ENCODE results near the gene ZNF322. TPM values are rescaled to one million over a fixed set of nuclear protein-coding genes. Genes with fewer than 3 reads are reported as not detected.

ZNF322 gene
- polyA plus RNA-seq, 1 donor, result 24.8 TPM

DNA sequence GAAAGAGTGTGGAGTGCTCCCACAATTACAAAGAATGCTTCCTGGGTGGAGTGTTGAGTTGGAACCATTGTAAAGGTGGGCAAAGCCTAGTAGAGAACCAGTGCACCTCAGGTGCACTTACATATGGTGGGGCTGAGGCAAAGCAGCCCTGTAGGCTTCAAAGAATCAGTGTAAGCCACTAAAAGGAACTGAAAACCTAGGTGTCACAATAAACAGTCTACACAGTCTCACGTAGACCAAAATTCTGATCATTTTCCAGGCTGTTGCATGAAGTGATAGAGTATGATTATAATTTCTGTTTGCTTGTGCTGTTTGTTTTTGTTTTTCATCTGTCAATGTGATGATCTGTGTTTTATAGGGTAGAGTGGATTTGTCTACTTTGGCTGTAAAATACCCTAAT, 60.0 kb downstream of the ZNF322 start:
- WGBS (ENCODE audit: insufficient coverage, low lambda C conversion rate), result no CpG with 5 or more reads among the region's 1 CpG
- H3K9me3 ChIP-seq (ENCODE audit: control insufficient read depth, low read depth, low read length), result no peaks in the 10 kb centered on the region
- peaks cover 20% of the 10 kb centered on the region for H3K36me3 ChIP-seq (ENCODE audit: control insufficient read depth, insufficient read depth, low read length)
- peaks cover 4% of the 10 kb centered on the region for H3K27me3 ChIP-seq (ENCODE audit: control insufficient read depth, insufficient read depth, low read length)
- peaks cover 9% of the 10 kb centered on the region for H3K4me1 ChIP-seq (ENCODE audit: control insufficient read depth, insufficient read depth, low read length)
- no peak overlapping the region for H3K4me3 ChIP-seq (ENCODE audit: low read length)
- no peak for DNase-seq
- H3K27ac ChIP-seq (ENCODE audit: low read length), result no peak overlapping the region

DNA sequence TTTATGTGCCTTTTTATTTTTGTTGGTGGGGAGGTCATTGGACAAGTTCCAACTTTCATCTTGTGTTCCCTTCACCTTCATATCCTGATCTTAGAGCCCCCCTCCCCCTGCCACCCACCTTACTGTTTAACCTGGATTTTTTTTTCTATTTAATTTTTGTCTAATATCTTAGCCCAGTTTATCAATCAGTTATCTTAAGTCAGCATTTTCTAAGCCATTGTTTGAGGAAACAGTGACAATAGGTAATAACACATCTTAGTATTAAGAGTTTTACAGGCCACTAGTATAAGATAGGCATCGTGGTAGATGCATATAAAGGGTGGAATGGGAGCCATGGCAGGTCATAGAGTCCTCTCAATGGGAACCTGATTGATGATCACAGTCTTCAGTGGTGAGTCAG, 60.4 kb downstream of the ZNF322 start:
- Histone ChIP-seq H3K4me3 (ENCODE audit: low read length) (no peak overlapping the region), H3K9me3 (ENCODE audit: control insufficient read depth, low read depth, low read length) (no peaks in the 10 kb centered on the region), H3K27ac (ENCODE audit: low read length) (no peak overlapping the region), H3K27me3 (ENCODE audit: control insufficient read depth, insufficient read depth, low read length) (peaks cover 7% of the 10 kb centered on the region), H3K36me3 (ENCODE audit: control insufficient read depth, insufficient read depth, low read length) (peaks cover 20% of the 10 kb centered on the region), H3K4me1 (ENCODE audit: control insufficient read depth, insufficient read depth, low read length) (peaks cover 9% of the 10 kb centered on the region)
- no CpG with 5 or more reads among the region's 1 CpG for WGBS (ENCODE audit: insufficient coverage, low lambda C conversion rate)
- no peak for DNase-seq

DNA sequence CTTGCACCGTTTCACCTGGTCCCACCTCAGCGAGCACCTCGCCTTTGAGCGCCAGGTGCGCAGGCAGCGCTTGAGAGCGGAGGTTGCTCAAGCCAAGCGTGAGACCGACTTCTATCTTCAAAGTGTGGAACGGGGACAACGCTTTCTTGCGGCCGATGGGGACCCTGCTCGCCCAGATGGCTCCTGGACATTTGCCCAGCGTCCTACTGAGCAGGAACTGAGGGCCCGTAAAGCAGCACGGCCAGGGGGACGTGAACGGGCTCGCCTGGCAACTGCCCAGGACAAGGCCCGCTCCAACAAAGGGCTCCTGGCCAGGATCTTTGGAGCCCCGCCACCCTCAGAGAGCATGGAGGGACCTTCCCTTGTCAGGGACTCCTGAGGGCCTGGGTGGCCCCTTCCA, 61.3 kb downstream of the ZNF322 start:
- peaks cover 16% of the 10 kb centered on the region for H3K27me3 ChIP-seq (ENCODE audit: control insufficient read depth, insufficient read depth, low read length)
- H3K4me3 ChIP-seq (ENCODE audit: low read length), result no peak overlapping the region
- no peak overlapping the region for H3K27ac ChIP-seq (ENCODE audit: low read length)
- no CpG with 5 or more reads among the region's 22 CpGs for WGBS (ENCODE audit: insufficient coverage, low lambda C conversion rate)
- no peaks in the 10 kb centered on the region for H3K9me3 ChIP-seq (ENCODE audit: control insufficient read depth, low read depth, low read length)
- H3K4me1 ChIP-seq (ENCODE audit: control insufficient read depth, insufficient read depth, low read length), result peaks cover 9% of the 10 kb centered on the region
- H3K36me3 ChIP-seq (ENCODE audit: control insufficient read depth, insufficient read depth, low read length), result peaks cover 20% of the 10 kb centered on the region
- DNase-seq, result no peak

DNA sequence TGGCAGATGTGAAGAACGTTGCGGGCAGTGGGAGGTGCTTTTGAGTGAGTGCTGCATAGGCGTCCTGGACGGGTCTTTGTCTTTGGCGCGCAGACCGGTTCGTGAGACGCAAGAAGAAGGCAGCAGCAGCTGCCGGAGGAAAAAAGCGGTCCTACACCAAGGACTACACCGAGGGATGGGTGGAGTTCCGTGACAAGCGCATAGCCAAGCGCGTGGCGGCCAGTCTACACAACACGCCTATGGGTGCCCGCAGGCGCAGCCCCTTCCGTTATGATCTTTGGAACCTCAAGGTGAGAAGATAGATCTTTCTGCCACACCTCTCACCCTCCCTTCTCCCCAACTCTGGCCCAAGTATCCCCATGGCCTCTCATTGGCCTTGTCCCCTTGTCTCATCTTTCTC, 61.7 kb downstream of the ZNF322 start:
- no peak for DNase-seq
- no CpG with 5 or more reads among the region's 21 CpGs for WGBS (ENCODE audit: insufficient coverage, low lambda C conversion rate)
- Histone ChIP-seq H3K4me1 (ENCODE audit: control insufficient read depth, insufficient read depth, low read length) (peaks cover 9% of the 10 kb centered on the region), H3K27me3 (ENCODE audit: control insufficient read depth, insufficient read depth, low read length) (peaks cover 18% of the 10 kb centered on the region), H3K4me3 (ENCODE audit: low read length) (peak overlapping the region; percentile 94), H3K9me3 (ENCODE audit: control insufficient read depth, low read depth, low read length) (no peaks in the 10 kb centered on the region), H3K36me3 (ENCODE audit: control insufficient read depth, insufficient read depth, low read length) (peaks cover 20% of the 10 kb centered on the region), H3K27ac (ENCODE audit: low read length) (no peak overlapping the region)

DNA sequence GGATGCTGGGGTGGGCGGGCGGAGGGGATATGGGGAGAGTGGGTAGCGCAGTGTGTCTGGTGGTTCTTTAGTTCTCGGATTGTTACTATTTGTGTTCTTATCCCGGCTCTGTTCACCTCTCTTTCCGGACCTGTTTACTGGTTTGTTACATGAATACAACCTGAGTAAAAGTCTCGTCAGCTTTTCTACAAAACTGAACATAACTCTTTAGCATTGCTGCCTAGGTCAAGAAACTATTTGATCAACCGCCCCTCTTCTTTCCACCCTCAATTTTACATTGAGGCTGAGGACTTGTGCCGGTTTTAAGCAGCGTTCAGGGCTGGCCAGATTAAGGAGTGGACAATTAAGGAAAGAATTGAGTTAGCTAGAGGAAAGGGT, 62.2 kb downstream of the ZNF322 start:
- WGBS (ENCODE audit: insufficient coverage, low lambda C conversion rate), result no CpG with 5 or more reads among the region's 10 CpGs
- Histone ChIP-seq H3K36me3 (ENCODE audit: control insufficient read depth, insufficient read depth, low read length) (peaks cover 20% of the 10 kb centered on the region), H3K27me3 (ENCODE audit: control insufficient read depth, insufficient read depth, low read length) (peaks cover 22% of the 10 kb centered on the region), H3K27ac (ENCODE audit: low read length) (no peak overlapping the region), H3K9me3 (ENCODE audit: control insufficient read depth, low read depth, low read length) (no peaks in the 10 kb centered on the region), H3K4me1 (ENCODE audit: control insufficient read depth, insufficient read depth, low read length) (peaks cover 9% of the 10 kb centered on the region), H3K4me3 (ENCODE audit: low read length) (peak overlapping the region; percentile 94)
- DNase-seq, result no peak

DNA sequence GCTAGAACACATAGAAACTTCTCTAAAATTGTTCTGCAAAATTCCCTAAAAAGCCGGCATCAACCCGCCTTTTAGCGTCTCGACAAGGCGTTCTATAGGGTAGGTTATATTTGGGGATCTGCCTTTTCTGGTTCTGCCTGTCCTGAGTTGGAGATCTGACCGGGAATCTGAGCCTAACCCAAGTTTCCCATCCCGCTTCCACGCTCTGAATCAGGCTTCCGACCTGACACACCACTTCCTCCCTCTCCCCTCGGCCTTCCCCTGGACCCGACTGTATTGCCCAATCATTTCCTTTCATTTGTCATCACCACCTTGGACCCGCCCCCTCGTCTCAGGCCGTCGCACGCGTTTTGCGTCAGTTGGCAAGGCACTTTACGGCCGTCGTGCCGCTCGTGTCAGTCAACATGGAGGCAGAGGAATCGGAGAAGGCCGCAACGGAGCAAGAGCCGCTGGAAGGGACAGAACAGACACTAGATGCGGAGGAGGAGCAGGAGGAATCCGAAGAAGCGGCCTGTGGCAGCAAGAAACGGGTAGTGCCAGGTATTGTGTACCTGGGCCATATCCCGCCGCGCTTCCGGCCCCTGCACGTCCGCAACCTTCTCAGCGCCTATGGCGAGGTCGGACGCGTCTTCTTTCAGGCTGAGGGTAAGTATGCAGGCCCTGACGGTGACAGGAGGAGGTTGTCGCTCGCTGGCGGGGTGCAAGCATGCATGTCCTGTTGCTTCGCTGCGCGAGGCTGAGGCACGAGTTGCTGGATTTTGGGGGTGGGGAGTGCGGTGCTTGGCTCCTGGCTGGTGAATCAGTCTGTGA, 62.8 kb downstream of the ZNF322 start, which contains the start of gene ABT1:
Gene ABT1 (plus strand): TSS at position 375 of the 810 bp plus-strand sequence. CDS start 30 bp downstream, at position 405.
- peak; percentile 98 to 99 for DNase-seq
- H3K36me3 ChIP-seq (ENCODE audit: control insufficient read depth, insufficient read depth, low read length), result peaks cover 20% of the 10 kb centered on the region
- peak within 1 kb of the TSS; percentile 94 for H3K4me3 ChIP-seq (ENCODE audit: low read length)
- H3K27me3 ChIP-seq (ENCODE audit: control insufficient read depth, insufficient read depth, low read length), result peaks cover 27% of the 10 kb centered on the region
- H3K9me3 ChIP-seq (ENCODE audit: control insufficient read depth, low read depth, low read length), result no peaks in the 10 kb centered on the region
- H3K4me1 ChIP-seq (ENCODE audit: control insufficient read depth, insufficient read depth, low read length), result peaks cover 9% of the 10 kb centered on the region
- peak within 1 kb of the TSS; percentile 82 for H3K27ac ChIP-seq (ENCODE audit: low read length)
- 1% methylated on average over 13 of the region's 51 CpGs for WGBS (ENCODE audit: insufficient coverage, low lambda C conversion rate)

DNA sequence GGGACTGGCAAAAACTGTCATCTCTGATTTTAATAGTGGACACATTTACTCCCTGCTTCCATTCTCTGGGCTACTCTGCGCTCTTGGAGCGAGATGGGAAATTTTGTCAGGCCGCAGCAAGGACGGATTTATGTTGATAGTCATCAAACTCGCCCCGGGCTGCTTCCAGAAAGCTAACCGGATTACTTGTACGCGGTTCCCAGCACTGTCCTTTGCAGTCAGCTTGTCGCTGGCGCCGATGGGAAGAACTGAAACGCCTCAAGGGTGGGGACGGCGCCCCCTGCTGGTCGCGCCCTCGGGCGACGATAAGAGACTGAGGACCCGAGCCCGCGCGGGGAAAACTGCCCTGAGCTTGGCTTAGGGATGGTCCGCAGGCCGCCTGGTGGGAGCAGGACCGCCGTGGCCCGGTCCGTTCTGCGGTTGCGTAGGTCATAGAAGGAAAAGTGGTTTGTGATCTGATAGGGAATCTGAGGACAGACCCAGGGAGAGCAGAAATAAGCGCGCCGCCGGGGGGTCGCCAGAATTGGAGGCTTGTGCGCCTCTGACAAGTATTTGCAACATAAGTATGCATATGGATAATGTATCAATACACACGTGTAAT, 63.8 kb downstream of the ZNF322 start:
- H3K27me3 ChIP-seq (ENCODE audit: control insufficient read depth, insufficient read depth, low read length), result peaks cover 32% of the 10 kb centered on the region
- no peaks in the 10 kb centered on the region for H3K9me3 ChIP-seq (ENCODE audit: control insufficient read depth, low read depth, low read length)
- peak overlapping the region; percentile 82 for H3K27ac ChIP-seq (ENCODE audit: low read length)

DNA sequence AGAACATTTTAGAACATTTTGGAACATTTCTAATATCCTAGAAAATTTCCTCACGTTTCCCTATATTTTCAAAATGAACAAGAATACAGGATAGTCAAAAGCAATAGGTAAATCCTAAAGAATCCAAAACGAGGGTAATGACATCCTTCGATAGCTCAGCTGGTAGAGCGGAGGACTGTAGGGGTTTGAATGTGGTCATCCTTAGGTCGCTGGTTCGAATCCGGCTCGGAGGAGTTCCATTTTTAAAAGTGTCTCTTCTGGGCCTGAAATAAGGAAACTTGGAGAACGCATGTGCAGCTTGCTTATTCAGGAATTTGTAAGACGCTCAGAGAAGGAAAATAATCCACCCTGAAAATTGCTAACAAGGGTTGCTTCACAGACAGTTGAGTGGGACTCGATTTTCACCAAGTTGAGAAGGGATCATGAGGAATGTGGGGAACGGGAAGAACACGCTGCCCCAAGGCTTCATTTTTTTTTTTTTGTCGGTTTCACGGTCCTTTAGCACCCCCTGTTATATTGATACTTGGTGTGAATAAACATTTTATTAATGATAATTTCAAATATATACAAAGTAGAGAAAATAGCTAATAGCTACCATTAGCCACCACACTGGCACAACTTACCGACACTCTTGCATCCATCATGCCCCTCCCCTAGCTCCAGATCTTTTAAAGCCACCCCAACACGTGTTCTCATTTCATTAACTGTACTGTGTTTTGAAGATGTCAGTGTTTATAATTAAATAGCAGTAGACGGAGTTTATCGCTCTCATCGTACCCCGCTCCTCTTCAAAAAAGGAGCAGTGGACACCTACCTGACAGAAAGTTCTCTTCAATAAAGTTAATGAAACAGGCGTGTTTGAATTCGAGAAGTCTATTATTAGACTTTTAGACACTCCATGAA, 64.6 kb downstream of the ZNF322 start:
- Histone ChIP-seq H3K4me3 (ENCODE audit: low read length) (peak overlapping the region; percentile 94), H3K36me3 (ENCODE audit: control insufficient read depth, insufficient read depth, low read length) (peaks cover 20% of the 10 kb centered on the region), H3K27me3 (ENCODE audit: control insufficient read depth, insufficient read depth, low read length) (peaks cover 34% of the 10 kb centered on the region)

More for the DNA sequence above, 63.8 kb downstream of the ZNF322 start:
- peaks cover 9% of the 10 kb centered on the region for H3K4me1 ChIP-seq (ENCODE audit: control insufficient read depth, insufficient read depth, low read length)
- DNase-seq, result peak; percentile 87 to 88
- 0% methylated on average over 2 of the region's 39 CpGs for WGBS (ENCODE audit: insufficient coverage, low lambda C conversion rate)
- H3K4me3 ChIP-seq (ENCODE audit: low read length), result peak overlapping the region; percentile 94
- peaks cover 20% of the 10 kb centered on the region for H3K36me3 ChIP-seq (ENCODE audit: control insufficient read depth, insufficient read depth, low read length)

DNA sequence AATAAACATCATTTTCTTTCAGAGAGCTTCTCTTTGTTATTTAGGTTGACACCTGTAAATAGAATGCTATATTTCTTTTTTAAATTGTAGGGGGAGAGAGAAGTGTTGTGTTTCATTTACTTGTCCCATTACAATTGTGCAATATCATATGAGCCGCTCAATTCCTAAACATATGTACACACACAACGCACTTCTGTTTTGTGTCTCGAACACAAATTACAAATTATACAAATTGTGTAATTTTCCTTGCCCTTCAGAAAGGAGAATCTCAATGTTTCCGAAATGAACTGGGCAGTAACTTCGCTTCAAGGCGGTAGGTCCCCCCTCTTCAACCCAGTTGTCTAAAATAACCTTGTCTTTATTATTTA, 65.4 kb downstream of the ZNF322 start:
- WGBS (ENCODE audit: insufficient coverage, low lambda C conversion rate), result no CpG with 5 or more reads among the region's 6 CpGs
- no peak overlapping the region for H3K4me3 ChIP-seq (ENCODE audit: low read length)
- no peak overlapping the region for H3K27ac ChIP-seq (ENCODE audit: low read length)
- H3K36me3 ChIP-seq (ENCODE audit: control insufficient read depth, insufficient read depth, low read length), result peaks cover 12% of the 10 kb centered on the region
- no peaks in the 10 kb centered on the region for H3K9me3 ChIP-seq (ENCODE audit: control insufficient read depth, low read depth, low read length)
- no peak for DNase-seq
- H3K4me1 ChIP-seq (ENCODE audit: control insufficient read depth, insufficient read depth, low read length), result peaks cover 9% of the 10 kb centered on the region
- peaks cover 35% of the 10 kb centered on the region for H3K27me3 ChIP-seq (ENCODE audit: control insufficient read depth, insufficient read depth, low read length)

More for the DNA sequence above, 64.6 kb downstream of the ZNF322 start:
- DNase-seq, result no peak
- Histone ChIP-seq H3K27ac (ENCODE audit: low read length) (peak overlapping the region; percentile 26), H3K9me3 (ENCODE audit: control insufficient read depth, low read depth, low read length) (no peaks in the 10 kb centered on the region), H3K4me1 (ENCODE audit: control insufficient read depth, insufficient read depth, low read length) (peaks cover 9% of the 10 kb centered on the region)
- 0% methylated on average over 1 of the region's 23 CpGs for WGBS (ENCODE audit: insufficient coverage, low lambda C conversion rate)

Measured in large intestine (tissue), 3 donors.